Measurements from ENCODE around the gene HDAC9. TPM values are rescaled to one million over a fixed set of nuclear protein-coding genes. Genes with fewer than 3 reads are reported as not detected.

Gene HDAC9
- polyA plus RNA-seq, 2 of the 4 experiments (the other 2 are of a cell fraction) = 0.05 to 0.26 TPM

GRCh38 chr7:18515067-18515466 lies 19.5 kb downstream of the HDAC9 start:
- TF ChIP-seq CHD2 (IDR thresholded peaks at IDR 0.05; ENCODE audit: low read length, partially characterized antibody) = no peak

GRCh38 chr7:18517646-18518045 lies 22.1 kb downstream of the HDAC9 start:
- ChIA-PET POLR2A (no interaction called here), CTCF (interaction anchor here (0.5 kb wide), 1 partner anchor 33 kb away, joined by 4 read pairs; no protein-coding TSS in a partner anchor)
- H3K9me3 ChIP-seq = no peaks in the 10 kb centered on the region
- H3K4me3 ChIP-seq = no peak overlapping the region
- ATAC-seq (no peak), DNase-seq (ENCODE audit: low read depth in 1 of 2, low spot score in 1 of 2) (no peak), FAIRE-seq (no peak)
- H3K4me2 ChIP-seq = no peak overlapping the region
- 48% methylated on average over 2 of the region's 2 CpGs for WGBS (ENCODE audit: missing lambda C conversion rate)
- no peaks in the 10 kb centered on the region for H3K4me1 ChIP-seq
- no peak overlapping the region for H3K27ac ChIP-seq
- TF ChIP-seq ATOH8 (CRISPR knock-in tag; IDR thresholded peaks at IDR 0.05; ENCODE audit: low read depth) = no peak
- no peak for TF ChIP-seq REST (IDR thresholded peaks at IDR 0.05)
- TF ChIP-seq EHF (CRISPR knock-in tag; IDR thresholded peaks at IDR 0.05) = no peak
- TF ChIP-seq NFE2L2 (conservative IDR thresholded peaks at IDR 0.05; ENCODE audit: low read length) = no peak
- no peak for TF ChIP-seq NPAS2 (CRISPR knock-in tag; IDR thresholded peaks at IDR 0.05; ENCODE audit: borderline replicate concordance)
- no peak for TF ChIP-seq TP53 (CRISPR knock-in tag; IDR thresholded peaks at IDR 0.05)
- TF ChIP-seq POLR2AphosphoS2 (conservative IDR thresholded peaks at IDR 0.05; ENCODE audit: low read length) = no peak
- no peak for TF ChIP-seq EHMT2 (IDR thresholded peaks at IDR 0.05; ENCODE audit: low read depth)
- TF ChIP-seq CBX2 (IDR thresholded peaks at IDR 0.05; ENCODE audit: borderline replicate concordance, low read depth) = no peak
- no peak for TF ChIP-seq ZC3H11A (IDR thresholded peaks at IDR 0.05)
- no peak for TF ChIP-seq HMGXB4 (CRISPR knock-in tag; IDR thresholded peaks at IDR 0.05; ENCODE audit: borderline replicate concordance)
- no peak for TF ChIP-seq HOXA7 (CRISPR knock-in tag; IDR thresholded peaks at IDR 0.05)
- TF ChIP-seq CEBPB (IDR thresholded peaks at IDR 0.05) = no peak
- TF ChIP-seq RARB (CRISPR knock-in tag; IDR thresholded peaks at IDR 0.05) = no peak
- TF ChIP-seq KDM1A (IDR thresholded peaks at IDR 0.05; ENCODE audit: low read depth) = no peak
- no peak for TF ChIP-seq MYC (IDR thresholded peaks at IDR 0.05; ENCODE audit: borderline replicate concordance, low read length)
- no peak for TF ChIP-seq USF2 (IDR thresholded peaks at IDR 0.05)
- no peak for TF ChIP-seq RCOR1 (IDR thresholded peaks at IDR 0.05; ENCODE audit: low read depth, low read length)
- no peak for TF ChIP-seq FOSL2 (IDR thresholded peaks at IDR 0.05)
- TF ChIP-seq FOSL2 (CRISPR knock-in tag; IDR thresholded peaks at IDR 0.05) = no peak
- no peak for TF ChIP-seq MAFK (IDR thresholded peaks at IDR 0.05; ENCODE audit: partially characterized antibody)

More at GRCh38 chr7:18515067-18515466, 19.5 kb downstream of the HDAC9 start:
- H3K4me1 ChIP-seq = no peaks in the 10 kb centered on the region
- WGBS (ENCODE audit: missing lambda C conversion rate) = 24% methylated on average over 2 of the region's 2 CpGs
- no peak overlapping the region for H3K4me2 ChIP-seq
- ChIA-PET CTCF (interaction anchor here (1.1 kb wide), 1 partner anchor 56 kb away, joined by 4 read pairs; no protein-coding TSS in a partner anchor), POLR2A (interaction anchor here (0.6 kb wide), 1 partner anchor 18 kb away, joined by 3 read pairs; no protein-coding TSS in a partner anchor)
- no peak for ATAC-seq
- DNase-seq (ENCODE audit: low read depth in 1 of 2, low spot score in 1 of 2) = no peak
- FAIRE-seq = no peak
- no peaks in the 10 kb centered on the region for H3K9me3 ChIP-seq
- H3K27ac ChIP-seq = no peak overlapping the region
- H3K4me3 ChIP-seq = no peak overlapping the region
